Measurements from ENCODE around the gene DCDC2. TPM values are rescaled to one million over a fixed set of nuclear protein-coding genes. Genes with fewer than 3 reads are reported as not detected.

DCDC2 gene
- total RNA-seq, 1 donor from 2014 or later: 5.5 TPM

DNA sequence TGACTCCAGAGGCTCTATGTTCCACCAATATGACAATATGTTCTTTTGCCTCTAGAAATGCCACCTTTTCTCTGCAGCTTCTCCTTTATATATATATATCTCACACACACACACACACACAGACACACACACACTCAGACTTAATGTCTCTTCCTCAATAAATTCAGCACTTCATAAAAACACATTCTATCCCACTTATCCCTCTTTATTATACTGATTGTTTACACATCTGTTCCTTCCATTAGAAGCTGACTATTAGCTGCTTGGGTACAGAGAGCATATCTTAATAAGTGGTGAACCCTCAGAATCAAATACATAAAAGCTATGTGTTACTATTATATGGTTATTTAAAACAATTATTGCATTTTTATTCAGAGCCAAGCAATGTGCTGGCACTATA is 208.6 kb downstream of the DCDC2 start:
- Mint-ChIP-seq H3K27ac (no peak overlapping the region), H3K4me1 (ENCODE audit: unreplicated experiment) (peaks cover 19% of the 10 kb centered on the region), H3K4me3 (no peak overlapping the region), H3K36me3 (no peaks in the 10 kb centered on the region), H3K27me3 (no peaks in the 10 kb centered on the region), H3K9me3 (peaks cover 4% of the 10 kb centered on the region)
- TF ChIP-seq, protein P1, sequence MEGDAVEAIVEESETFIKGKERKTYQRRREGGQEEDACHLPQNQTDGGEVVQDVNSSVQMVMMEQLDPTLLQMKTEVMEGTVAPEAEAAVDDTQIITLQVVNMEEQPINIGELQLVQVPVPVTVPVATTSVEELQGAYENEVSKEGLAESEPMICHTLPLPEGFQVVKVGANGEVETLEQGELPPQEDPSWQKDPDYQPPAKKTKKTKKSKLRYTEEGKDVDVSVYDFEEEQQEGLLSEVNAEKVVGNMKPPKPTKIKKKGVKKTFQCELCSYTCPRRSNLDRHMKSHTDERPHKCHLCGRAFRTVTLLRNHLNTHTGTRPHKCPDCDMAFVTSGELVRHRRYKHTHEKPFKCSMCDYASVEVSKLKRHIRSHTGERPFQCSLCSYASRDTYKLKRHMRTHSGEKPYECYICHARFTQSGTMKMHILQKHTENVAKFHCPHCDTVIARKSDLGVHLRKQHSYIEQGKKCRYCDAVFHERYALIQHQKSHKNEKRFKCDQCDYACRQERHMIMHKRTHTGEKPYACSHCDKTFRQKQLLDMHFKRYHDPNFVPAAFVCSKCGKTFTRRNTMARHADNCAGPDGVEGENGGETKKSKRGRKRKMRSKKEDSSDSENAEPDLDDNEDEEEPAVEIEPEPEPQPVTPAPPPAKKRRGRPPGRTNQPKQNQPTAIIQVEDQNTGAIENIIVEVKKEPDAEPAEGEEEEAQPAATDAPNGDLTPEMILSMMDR (conservative IDR thresholded peaks at IDR 0.05): no peak
- no peak for DNase-seq (ENCODE audit: extremely low spot score, unreplicated experiment)

DNA sequence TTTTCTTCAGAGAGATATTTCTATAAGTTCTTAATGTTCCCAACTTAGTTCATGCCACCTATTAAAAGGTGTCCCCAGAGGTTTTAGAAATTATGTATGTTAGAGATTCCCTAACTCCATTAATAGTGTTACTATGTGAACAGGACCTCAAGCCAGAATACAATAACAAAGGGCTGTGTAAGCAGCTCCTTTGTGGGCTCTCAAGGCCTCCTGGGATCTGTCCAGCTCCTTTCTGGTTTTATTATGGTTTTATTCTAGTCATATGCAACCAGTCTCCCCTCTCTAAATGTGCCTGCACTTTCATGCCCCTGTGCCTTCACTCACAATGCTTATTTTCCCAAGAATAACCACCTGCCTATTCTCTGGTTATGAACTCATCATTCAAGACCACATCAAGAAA is 209.2 kb downstream of the DCDC2 start:
- Mint-ChIP-seq H3K27me3 (no peaks in the 10 kb centered on the region), H3K4me1 (ENCODE audit: unreplicated experiment) (peaks cover 19% of the 10 kb centered on the region), H3K27ac (no peak overlapping the region), H3K36me3 (no peaks in the 10 kb centered on the region), H3K9me3 (peaks cover 4% of the 10 kb centered on the region), H3K4me3 (no peak overlapping the region)
- TF ChIP-seq, protein P1 (conservative IDR thresholded peaks at IDR 0.05): no peak
- DNase-seq (ENCODE audit: extremely low spot score, unreplicated experiment): no peak

DNA sequence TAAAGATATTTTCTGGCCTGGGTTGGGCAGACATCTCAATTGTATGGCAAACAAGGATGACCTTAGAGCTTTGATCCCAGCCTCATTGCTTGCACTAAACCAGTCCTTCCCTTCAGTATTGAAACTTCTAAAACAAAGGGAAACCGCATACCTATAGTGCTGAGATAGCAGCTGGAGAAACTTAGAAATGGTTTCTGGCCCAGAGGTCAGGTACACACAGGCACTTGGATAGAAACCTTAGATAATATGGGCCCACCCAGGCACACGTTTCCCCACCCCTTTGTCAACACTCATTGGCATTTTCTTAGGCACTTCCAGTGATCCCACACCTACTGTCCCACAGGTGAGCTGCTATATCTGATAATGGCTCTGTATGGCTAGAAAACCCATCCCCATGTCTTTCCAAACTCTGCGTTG is 209.7 kb downstream of the DCDC2 start:
- TF ChIP-seq, protein P1 (conservative IDR thresholded peaks at IDR 0.05): no peak
- Mint-ChIP-seq H3K4me1 (ENCODE audit: unreplicated experiment) (peaks cover 19% of the 10 kb centered on the region), H3K27me3 (no peaks in the 10 kb centered on the region), H3K36me3 (no peaks in the 10 kb centered on the region), H3K4me3 (no peak overlapping the region), H3K9me3 (peaks cover 4% of the 10 kb centered on the region), H3K27ac (no peak overlapping the region)
- no peak for DNase-seq (ENCODE audit: extremely low spot score, unreplicated experiment)

DNA sequence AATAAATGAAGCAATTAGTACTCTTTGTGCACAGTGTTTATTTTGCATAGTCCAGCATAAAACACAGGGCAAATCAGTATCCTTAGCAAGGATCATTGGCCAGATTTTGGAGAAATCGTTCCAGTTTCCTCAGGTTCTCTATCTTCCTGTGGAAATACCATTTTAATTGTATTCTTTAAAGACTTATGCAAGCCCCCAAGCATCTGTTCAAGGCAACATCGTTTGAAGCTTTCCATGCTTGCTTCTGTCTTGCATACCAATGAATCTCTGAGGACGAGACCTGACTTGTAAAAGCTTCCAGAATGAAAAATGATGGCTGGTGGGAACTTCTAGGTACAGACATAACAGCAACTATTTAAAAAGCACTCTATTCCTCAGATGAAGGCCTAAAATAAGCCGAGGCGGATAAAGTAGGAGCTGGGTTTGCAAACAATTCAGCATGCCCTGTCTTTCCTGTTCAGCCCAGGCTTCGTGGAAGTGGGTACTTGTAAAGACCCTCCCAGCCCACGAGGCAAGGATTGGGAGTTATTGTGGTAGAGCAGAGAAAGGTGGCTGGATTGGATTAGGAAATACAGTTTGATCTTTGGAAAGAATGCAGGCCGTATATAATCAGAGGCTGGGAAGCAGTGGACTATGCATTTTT is 210.2 kb downstream of the DCDC2 start:
- peaks cover 19% of the 10 kb centered on the region for H3K4me1 Mint-ChIP-seq (ENCODE audit: unreplicated experiment)
- peaks cover 4% of the 10 kb centered on the region for H3K9me3 Mint-ChIP-seq
- no peaks in the 10 kb centered on the region for H3K27me3 Mint-ChIP-seq
- peak overlapping the region; percentile 35 for H3K27ac Mint-ChIP-seq
- DNase-seq (ENCODE audit: extremely low spot score, unreplicated experiment): no peak
- H3K36me3 Mint-ChIP-seq: no peaks in the 10 kb centered on the region
- H3K4me3 Mint-ChIP-seq: no peak overlapping the region
- TF ChIP-seq, protein P1 (conservative IDR thresholded peaks at IDR 0.05): no peak

DNA sequence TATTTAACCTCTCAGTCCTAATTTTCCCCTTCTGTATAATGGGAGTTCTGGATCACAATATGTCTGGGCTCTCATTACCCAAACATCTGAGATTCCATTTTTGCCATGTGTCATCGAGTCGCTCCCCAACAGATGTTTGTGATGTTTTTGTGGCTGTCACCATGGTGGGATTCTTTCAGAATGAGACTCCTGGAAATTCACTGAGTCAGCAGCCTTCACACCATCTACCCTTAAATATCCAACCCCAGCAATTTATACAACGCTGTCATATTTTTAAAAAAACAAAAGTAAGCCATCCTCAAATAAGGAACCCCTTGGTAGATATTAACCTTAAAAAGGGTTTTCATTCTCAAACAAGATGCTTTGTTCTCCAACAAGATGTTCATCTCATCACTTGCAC is 211.0 kb downstream of the DCDC2 start:
- Mint-ChIP-seq H3K27me3 (no peaks in the 10 kb centered on the region), H3K9me3 (peaks cover 4% of the 10 kb centered on the region), H3K36me3 (no peaks in the 10 kb centered on the region), H3K4me3 (no peak overlapping the region), H3K4me1 (ENCODE audit: unreplicated experiment) (peaks cover 19% of the 10 kb centered on the region), H3K27ac (no peak overlapping the region)
- no peak for DNase-seq (ENCODE audit: extremely low spot score, unreplicated experiment)
- TF ChIP-seq, protein P1 (conservative IDR thresholded peaks at IDR 0.05): no peak
